ENCODE data around the gene CHRNG.
"Not testable (repeated sequence)": the region's sequence is repeated elsewhere in the genome, so short reads cannot be mapped to it uniquely, and the experiment has no call there.

Gene CHRNG

DNA sequence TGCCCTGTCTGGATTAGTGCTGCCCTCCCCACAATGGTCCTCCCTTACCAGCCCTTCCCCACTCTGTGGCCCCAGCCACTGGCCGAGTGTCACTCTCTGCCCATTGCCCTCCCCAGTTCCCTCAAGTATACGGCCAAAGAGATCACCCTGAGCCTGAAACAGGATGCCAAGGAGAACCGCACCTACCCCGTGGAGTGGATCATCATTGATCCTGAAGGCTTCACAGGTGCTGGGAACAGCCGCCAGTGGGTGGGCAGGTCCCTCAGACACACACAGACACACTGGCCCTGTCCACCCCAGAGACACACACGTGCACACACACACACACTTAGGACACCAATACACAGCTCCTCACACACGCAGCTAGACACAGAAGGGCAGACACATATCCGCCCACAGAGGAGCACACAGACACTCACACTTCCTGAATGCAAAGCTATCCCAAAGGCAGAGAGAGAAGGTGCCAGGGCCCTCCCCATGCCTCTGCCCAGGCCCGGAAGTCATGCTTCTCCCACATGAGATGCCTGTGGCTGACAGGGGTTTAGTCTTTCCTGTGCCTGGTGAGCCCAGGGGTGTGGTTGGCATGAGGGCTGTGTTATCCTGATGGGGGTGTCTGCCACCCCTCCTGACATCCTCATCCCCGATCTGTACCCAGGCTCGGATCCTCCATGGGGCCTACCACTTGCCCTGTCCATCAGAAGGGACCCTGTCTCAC lies 10.6 kb upstream of the CHRNG start:
- no peak for DNase-seq (ENCODE audit: low read depth)

- DNase-seq (ENCODE audit: low read depth): no peak
Measured at GRCh38 chr2:232529806-232530547, 9.5 kb upstream of the CHRNG start.

DNA sequence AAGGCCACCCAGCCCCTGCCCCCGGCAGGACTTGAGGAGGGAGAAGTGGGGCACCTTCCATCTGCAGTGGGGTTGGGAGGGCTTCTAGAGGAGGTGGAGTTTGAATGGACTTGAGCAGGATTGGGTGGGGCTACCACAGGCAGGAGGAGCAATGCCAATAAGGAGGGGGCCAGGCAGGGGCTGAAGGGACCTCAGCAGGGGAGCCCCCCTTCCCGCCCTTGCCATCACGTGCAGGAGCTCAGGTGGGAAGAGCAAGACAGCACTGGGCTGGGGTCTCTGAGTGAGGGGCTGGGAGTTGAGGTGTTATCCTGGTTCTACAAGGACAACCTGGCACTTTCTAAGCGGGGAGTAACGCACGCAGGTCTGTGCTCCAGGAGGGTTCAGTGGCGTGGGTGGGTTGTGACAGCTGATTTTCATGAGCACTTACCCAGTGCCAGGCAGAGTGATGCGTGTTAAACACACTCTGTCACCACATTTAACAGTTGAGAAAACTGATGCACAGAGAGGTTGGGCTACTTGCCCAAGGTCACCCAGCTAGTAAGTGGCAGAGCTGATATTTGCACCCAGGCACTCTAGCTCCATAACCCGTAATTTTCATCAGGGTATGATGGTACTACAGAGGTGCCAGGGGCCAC lies 8.7 kb upstream of the CHRNG start:
- no peak for DNase-seq (ENCODE audit: low read depth)

GRCh38 chr2:232532419-232532818 lies 7.1 kb upstream of the CHRNG start:
- DNase-seq (ENCODE audit: low read depth): no peak

DNA sequence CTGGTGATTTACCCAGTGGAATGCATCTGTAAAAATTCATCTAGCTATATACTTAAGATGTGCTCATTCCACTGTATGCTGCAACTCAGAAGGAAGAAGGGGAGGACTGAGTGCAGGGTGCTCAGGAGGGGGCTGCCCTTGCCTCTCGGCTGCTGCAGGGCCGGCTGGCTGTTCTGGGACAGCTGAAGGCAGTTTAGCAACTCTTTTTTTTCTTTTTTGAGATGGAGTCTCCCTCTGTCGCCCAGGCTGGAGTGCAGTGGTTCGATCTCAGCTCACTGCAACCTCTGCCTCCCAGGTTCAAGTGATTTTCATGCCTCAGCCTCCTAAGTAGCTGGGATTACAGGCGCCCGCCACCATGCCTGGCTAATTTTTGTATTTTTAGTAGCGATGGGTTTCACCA lies 6.7 kb upstream of the CHRNG start:
- not testable (repeated sequence) for DNase-seq (ENCODE audit: low read depth)

DNA sequence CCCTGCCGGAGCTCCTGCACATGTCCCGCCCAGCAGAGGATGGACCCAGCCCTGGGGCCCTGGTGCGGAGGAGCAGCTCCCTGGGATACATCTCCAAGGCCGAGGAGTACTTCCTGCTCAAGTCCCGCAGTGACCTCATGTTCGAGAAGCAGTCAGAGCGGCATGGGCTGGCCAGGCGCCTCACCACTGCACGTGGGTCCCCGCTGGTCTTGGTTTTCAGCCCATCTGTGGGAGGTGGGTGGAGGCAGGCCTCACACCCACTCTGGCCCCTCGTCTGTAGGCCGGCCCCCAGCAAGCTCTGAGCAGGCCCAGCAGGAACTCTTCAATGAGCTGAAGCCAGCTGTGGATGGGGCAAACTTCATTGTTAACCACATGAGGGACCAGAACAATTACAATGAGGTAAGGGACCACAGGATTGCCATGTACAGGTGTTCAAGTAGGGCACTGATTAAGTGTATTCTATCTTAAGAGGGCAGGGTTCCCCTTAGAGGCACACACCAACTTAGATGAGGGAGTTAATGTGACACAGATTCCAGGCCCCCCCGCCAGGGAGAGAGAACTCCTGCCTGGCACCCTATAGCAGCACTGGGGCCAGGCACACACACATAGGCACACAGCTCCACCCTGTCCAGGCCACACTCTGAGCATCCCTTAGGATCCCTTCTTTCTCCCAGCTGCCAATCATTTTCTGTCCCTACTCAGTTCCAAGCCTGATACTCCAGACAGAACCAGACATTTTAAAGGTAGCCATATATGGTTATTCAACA lies 5.4 kb upstream of the CHRNG start:
- DNase-seq (ENCODE audit: low read depth): no peak

DNA sequence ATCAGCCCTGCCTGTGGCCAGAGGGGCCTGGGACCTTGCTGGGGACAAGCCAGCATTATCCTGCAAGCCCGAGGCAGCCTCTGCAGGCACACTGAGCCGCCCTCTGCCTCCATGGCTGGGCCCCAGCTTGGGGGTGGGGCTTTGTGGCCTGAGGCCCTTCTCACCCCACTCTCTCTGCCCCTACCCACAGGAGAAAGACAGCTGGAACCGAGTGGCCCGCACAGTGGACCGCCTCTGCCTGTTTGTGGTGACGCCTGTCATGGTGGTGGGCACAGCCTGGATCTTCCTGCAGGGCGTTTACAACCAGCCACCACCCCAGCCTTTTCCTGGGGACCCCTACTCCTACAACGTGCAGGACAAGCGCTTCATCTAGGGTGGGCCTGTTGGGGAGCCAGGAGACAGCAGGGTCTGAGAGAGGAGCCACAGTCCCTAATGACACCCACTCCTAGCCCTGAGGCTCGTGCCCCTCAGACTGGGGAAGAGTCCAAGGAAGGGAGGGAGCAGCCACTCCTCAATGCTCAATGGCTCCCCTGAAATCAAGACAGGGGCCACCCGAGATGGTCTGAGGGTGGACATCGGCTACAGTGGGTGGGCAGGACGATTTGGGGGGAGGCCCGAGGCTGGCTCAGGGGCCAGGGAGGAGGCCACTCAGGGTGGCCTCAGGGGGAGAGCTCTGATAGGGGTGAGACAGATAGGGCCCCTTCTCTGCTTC lies 4.4 kb upstream of the CHRNG start:
- no peak for DNase-seq (ENCODE audit: low read depth)

GRCh38 chr2:232535761-232536530 lies 3.5 kb upstream of the CHRNG start:
- DNase-seq (ENCODE audit: low read depth): no peak

- DNase-seq (ENCODE audit: low read depth): no peak
Measured at GRCh38 chr2:232537079-232537478, 2.4 kb upstream of the CHRNG start.

DNA sequence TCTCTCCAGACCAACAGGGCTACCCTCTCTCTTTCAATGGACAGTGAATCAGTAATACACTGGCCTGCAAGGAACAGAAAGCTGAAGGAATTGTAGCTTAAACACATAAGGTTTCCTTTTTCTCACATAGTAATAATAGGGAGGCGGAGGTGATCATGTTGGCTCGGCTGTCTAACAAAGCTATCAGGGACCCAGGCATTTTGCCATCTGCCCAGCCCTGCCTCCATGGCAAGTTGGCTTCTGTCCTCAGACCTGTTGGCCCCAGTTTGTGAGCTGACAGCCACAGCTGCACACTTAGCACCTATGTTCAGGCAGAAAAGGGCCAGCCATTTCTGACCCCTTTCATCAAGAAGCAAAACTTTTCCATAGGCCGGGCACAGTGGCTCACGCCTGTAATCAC lies 2.0 kb upstream of the CHRNG start:
- no peak for DNase-seq (ENCODE audit: low read depth)

DNA sequence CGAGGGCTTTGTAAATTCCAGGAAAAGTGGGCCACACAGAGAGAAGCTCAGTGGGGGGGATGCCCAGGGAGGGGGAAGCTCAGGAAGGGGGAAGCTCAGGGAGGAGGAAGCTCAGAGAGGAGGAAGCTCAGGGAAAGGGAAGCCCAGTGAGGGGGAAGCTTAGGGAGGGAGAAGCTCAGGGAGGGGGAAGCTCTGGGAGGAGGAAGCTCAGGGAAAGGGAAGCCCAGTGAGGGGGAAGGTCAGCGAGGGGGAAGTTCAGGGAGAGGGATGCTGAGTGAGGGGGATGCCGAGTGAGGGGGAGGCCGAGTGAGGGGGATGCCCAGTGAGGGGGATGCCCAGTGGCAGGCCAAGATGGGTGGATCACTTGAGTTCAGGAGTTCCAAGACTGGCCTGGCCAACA lies 821 bp upstream of the CHRNG start:
- DNase-seq (ENCODE audit: low read depth): no peak

DNA sequence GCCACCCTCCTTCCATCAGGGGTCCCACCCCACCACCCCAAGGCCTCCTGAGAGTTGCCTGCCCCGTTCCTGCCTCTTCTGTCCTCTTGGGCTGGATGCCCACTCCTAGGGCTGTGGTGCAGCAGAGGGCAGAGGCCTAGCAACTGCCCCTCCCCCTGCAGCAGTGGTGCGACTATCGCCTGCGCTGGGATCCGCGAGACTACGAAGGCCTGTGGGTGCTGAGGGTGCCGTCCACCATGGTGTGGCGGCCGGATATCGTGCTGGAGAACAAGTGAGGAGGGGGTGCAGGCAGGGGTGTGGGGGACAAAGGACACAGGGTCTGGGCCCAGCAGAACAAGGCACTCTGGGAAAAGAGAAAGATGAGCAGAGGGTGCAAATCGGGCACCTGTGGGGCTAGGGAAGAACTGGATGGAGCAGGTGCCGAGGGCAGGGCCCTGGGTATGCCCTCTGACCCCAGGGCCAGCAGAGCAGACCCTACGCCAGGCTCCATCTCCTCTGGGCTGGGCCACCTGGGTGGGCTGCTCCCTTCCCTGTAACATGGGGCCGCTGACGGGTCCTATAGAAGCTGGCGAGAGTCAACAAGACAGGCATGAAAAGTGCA lies 1.0 kb downstream of the CHRNG start:
- no peak for DNase-seq (ENCODE audit: low read depth)

- no peak for DNase-seq (ENCODE audit: low read depth)
Measured at GRCh38 chr2:232541195-232541960, 1.9 kb downstream of the CHRNG start.

DNA sequence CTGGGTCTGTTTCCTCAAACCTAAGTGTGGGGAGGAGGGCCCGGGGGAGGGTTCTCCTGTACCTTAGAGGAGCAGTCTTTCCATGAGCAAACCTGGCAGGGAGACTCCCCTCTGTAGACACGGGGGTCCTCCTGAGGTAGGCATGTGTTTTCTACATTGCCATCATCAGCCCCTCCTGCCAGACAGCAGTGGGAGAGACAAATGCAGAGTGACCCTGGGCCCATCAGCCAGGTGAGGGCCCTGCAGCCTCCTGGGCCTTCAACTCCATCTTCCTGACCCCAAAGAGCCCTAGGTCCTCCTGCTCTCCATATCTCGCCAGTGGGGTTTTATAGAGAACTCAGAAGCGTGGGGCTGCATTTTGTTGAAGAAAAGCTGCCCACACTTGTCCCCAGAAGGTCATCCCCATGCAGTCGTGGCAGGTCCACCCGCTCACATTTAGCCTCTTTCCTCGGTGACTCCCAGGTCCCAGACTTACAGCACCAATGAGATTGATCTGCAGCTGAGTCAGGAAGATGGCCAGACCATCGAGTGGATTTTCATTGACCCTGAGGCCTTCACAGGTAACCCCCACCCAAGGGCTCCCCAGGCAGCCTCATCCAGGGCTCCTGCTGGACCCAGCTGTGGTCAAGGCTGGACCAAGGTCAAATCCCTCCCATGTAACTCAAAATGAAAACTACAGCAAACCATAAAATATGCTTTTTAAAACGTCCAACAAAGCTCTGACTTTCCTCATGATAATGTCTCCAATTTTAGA lies 2.6 kb downstream of the CHRNG start:
- DNase-seq (ENCODE audit: low read depth): no peak

- DNase-seq (ENCODE audit: low read depth): no peak
Measured at GRCh38 chr2:232542715-232543467, 3.4 kb downstream of the CHRNG start.

GRCh38 chr2:232543491-232543890 lies 4.0 kb downstream of the CHRNG start:
- DNase-seq (ENCODE audit: low read depth): no peak

DNA sequence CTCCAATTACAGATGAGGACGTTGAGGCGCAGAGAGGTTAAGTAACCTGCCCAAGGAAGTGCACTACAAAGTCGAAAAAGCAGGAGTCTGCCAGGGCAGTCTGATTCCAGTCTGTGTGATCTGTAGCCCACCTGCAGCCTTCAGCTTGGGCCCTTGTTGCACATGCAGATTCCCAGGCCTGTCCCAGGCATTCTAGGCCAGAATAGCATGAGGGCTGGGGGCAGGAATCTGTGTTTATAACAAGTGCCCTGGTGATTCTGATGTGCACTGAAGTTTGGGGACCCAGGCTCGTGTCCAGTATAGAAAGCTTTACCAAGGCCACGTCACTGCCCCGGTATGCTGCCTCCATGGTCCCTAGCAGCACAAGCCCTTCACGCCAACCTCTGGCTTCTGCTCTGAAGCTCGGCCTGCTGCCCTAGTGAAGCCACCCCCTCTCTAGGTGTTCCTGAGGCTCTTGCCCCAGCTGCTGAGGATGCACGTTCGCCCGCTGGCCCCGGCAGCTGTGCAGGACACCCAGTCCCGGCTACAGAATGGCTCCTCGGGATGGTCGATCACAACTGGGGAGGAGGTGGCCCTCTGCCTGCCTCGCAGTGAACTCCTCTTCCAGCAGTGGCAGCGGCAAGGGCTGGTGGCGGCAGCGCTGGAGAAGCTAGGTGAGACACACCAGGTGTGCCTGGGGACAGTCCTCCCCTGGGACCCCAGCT lies 4.6 kb downstream of the CHRNG start:
- no peak for DNase-seq (ENCODE audit: low read depth)

GRCh38 chr2:232544674-232545073 lies 5.2 kb downstream of the CHRNG start:
- DNase-seq (ENCODE audit: low read depth): no peak

Data from activated T-cell treated with anti-CD3 and anti-CD28 coated beads for 1 hour (primary cell).